Suprapubic skin (tissue), 4 donors: ENCODE data around the gene NEURL1B.

Experiments
- CTCF ChIP-seq, 2 donors: fragments of 200-600 bp in 1 of 2; fragments of 450-650 bp in 1 of 2; sonication (generic) in 1 of 2; IDR thresholded peaks; one replicate each; pipeline ENCODE4 v1.5.1; 2016 to 2019; ENCODE audit warnings: antibody characterized with exemption in 2 of 2, mild to moderate bottlenecking in 1 of 2, moderate library complexity in 1 of 2
- POLR2A ChIP-seq, 2 donors: fragments of 450-650 bp; IDR thresholded peaks; one replicate each; pipeline ENCODE4 v1.6.1; 2017; ENCODE audit warnings: antibody characterized with exemption in 2 of 2, mild to moderate bottlenecking in 2 of 2, moderate library complexity in 2 of 2
- POLR2AphosphoS5 ChIP-seq, 3 donors: sonication (generic); formaldehyde crosslinking; IDR thresholded peaks; one replicate each; pipeline ENCODE4 v1.6.1; 2017; ENCODE audit warnings: antibody characterized with exemption in 3 of 3

GRCh38 chr5:172725785-172726184 is 84.7 kb downstream of the NEURL1B start:
- TF ChIP-seq CTCF (IDR thresholded peaks at IDR 0.05): no peak
- no peak for TF ChIP-seq POLR2A (IDR thresholded peaks at IDR 0.05)
- TF ChIP-seq POLR2AphosphoS5 (IDR thresholded peaks at IDR 0.05): no peak
